ENCODE results near the gene DGKB.
A peak's percentile ranks its signal among the peaks of the same experiment; 100 is the strongest.

The DGKB gene

DNA sequence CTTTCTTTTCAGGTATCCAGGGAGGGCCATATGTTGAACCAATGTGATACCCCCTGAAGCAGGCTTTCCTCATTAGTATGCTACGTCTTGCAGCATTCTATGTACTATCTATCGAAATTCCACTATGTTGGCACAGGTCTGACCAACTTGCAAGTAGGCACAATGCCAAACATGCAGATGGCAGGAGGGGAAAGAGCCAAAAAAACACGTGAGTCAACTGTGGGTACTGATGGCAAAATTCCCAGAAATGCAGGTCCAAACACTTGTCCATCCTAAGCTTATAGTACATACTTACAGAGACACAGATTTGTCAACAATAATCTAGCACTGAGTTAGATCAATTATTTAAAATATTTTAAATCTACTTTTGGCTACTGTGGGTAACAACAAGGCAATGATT lies 394.9 kb downstream of the DGKB start:
- no peak overlapping the region for H3K27ac ChIP-seq
- ChIA-PET CTCF (interaction anchor here (0.6 kb wide), 1 partner anchor 124 kb away, joined by 3 read pairs; no protein-coding TSS in a partner anchor), POLR2A (ENCODE audit: low non-redundant PET) (no interaction called here)
- no peak for TF ChIP-seq CTCF (conservative IDR thresholded peaks at IDR 0.05; ENCODE audit: low read depth)
- peak; percentile 76 for DNase-seq (ENCODE audit: low spot score)

DNA sequence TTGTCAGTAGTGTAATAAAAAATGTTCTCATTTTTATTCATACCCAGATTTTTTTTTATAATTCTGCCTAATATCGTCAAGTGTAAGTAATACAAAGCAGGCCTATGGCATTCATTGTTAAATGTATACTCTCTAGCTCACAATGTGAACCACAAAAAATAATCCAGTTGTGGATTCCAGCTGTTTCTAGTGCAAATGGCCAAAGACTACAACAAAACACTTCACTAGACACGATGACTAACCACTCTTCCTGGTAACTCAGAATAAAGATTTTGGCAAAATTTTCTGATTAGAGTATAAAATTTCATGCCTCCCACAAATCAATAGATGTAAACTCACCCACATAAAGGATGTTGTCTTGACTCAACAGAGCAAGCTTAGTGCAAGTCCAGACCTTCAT lies 396.6 kb downstream of the DGKB start:
- H3K27ac ChIP-seq = no peak overlapping the region
- CTCF ChIA-PET = no interaction called here
- no peak for DNase-seq (ENCODE audit: low spot score)
- TF ChIP-seq CTCF (conservative IDR thresholded peaks at IDR 0.05; ENCODE audit: low read depth) = no peak
- POLR2A ChIA-PET (ENCODE audit: low non-redundant PET) = no interaction called here

GRCh38 chr7:14504134-14504533 lies 398.4 kb downstream of the DGKB start:
- CTCF ChIA-PET = no interaction called here
- H3K27ac ChIP-seq = no peak overlapping the region
- no peak for DNase-seq (ENCODE audit: low spot score)
- no peak for TF ChIP-seq CTCF (conservative IDR thresholded peaks at IDR 0.05; ENCODE audit: low read depth)
- POLR2A ChIA-PET (ENCODE audit: low non-redundant PET) = no interaction called here

DNA sequence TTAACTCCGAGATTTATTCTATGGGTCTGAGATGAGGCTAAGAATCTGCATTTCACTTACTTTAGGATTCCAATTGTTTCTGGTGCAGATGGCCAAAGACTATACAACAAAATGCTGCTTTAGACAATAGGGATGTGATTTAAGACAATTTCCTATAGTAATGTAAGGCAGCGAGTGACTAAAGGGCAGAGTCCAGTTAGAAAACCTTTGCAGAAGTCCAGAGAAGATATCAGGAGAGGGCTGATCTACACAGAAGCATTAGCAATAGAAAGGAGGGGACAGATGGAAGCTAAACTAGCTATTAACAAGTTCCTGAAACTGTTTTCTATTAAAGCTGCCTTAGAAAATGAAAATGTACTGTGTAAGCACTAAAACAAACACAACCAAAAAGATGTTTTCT lies 398.9 kb downstream of the DGKB start:
- no peak overlapping the region for H3K27ac ChIP-seq
- DNase-seq (ENCODE audit: low spot score) = no peak
- ChIA-PET CTCF (no interaction called here), POLR2A (ENCODE audit: low non-redundant PET) (no interaction called here)
- no peak for TF ChIP-seq CTCF (conservative IDR thresholded peaks at IDR 0.05; ENCODE audit: low read depth)

GRCh38 chr7:14501436-14501835 lies 401.1 kb downstream of the DGKB start:
- DNase-seq (ENCODE audit: low spot score) = no peak
- no peak overlapping the region for H3K27ac ChIP-seq
- no peak for TF ChIP-seq CTCF (conservative IDR thresholded peaks at IDR 0.05; ENCODE audit: low read depth)
- ChIA-PET CTCF (interaction anchor here (0.6 to 1.2 kb wide), 2 partner anchors 74 to 1220 kb away, joined by 3 read pairs; no protein-coding TSS in a partner anchor), POLR2A (ENCODE audit: low non-redundant PET) (no interaction called here)

- DNase-seq (ENCODE audit: low spot score) = no peak
- ChIA-PET CTCF (interaction anchor here (0.5 to 1.1 kb wide), 3 partner anchors 30 to 194 kb away, joined by 3 to 4 read pairs (median 4); no protein-coding TSS in a partner anchor), POLR2A (ENCODE audit: low non-redundant PET) (no interaction called here)
Measured at GRCh38 chr7:14497390-14497789, 405.2 kb downstream of the DGKB start.

More at GRCh38 chr7:14497390-14497789, 405.2 kb downstream of the DGKB start:
- H3K27ac ChIP-seq = no peak overlapping the region
- TF ChIP-seq CTCF (conservative IDR thresholded peaks at IDR 0.05; ENCODE audit: low read depth) = no peak

Measured in RWPE1 (cell line).